ENCODE results near the gene ETV4. TPM values are rescaled to one million over a fixed set of nuclear protein-coding genes. Genes with fewer than 3 reads are reported as not detected.

ETV4 gene
- 4.3 TPM for total RNA-seq

- DNase-seq: peak; percentile 96
Measured at GRCh38 chr17:43546319-43547188, at the start of gene ETV4. Gene ETV4 (minus strand): TSS chr17:43546340. CDS start chr17:43545617, 723 bp downstream.

DNA sequence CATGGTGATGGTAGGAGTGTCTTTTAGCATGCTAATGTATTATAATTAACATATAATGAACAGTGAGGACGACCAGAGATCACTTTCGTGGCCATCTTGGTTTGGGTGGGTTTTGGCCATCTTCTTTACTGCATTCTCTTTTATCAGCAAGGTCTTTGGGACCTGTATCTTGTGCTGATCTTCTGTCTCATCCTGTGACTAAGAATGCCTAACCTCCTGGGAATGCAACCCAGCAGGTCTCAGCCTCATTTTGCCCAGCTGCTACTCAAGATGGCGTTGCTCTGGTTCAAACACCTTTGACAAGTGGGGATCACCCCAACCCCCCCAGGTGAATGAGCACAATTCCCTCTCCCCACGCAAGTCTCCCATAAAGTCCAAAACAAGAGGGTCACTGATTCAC, 49.3 kb upstream of the ETV4 start:
- DNase-seq: no peak

- DNase-seq: peak; percentile 97
Measured at GRCh38 chr17:43591779-43592562, 45.8 kb upstream of the ETV4 start.

DNA sequence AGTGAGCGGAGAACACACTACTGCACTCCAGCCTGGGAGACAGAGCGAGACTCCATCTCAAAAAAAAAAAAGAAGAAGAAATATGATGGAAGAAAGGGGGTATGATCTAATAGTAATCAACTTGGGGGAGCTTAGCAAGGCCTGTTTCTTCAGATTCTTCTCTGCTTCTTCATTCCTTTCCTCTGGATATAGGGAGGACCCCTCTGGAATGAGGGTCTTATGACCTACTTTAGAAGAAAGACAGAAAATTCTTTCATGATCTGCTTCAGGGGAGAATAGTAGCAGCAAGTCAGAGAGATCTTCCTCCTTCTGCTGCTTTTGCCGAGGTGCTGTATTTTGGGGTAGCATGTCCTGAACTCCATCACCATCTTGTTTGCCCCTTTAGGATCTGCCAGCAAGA, 44.9 kb upstream of the ETV4 start:
- no peak for DNase-seq

DNA sequence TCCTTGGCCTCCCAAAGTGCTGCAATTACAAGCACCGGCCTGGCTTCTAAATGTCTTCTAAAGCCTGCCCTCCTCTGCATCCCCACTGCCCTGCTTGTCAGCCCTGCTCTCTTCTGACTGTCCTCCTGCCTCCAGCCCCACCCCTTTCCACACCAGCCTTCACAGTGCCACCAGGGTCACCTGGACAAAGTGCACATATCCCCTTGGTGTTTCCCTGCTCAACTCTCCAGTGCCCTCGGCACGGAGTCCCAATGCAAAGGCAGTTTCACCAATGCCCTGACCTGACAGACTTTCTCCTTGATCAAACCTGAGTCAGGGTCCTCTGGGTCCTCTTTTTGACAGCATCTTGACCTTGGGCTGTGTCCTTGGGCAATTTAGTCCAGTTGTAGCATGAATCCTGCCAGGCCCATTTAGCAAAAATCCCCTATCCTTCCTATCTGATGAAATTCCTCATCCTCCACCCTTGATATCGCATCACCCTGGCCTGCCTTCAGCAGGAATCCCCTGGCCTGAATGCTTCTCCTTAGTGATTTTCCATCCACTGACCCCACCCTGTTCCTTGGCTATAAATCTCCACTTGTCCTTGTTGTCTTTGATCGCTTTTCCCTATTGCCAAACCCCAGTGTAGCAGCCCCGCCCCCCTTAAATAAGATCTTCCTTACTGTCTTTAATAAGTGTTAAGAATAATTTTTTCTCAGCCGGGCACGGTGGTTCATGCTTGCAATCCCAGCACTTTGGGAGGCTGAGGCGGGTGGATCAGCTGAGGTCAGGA, 42.7 kb upstream of the ETV4 start:
- no peak for DNase-seq

DNA sequence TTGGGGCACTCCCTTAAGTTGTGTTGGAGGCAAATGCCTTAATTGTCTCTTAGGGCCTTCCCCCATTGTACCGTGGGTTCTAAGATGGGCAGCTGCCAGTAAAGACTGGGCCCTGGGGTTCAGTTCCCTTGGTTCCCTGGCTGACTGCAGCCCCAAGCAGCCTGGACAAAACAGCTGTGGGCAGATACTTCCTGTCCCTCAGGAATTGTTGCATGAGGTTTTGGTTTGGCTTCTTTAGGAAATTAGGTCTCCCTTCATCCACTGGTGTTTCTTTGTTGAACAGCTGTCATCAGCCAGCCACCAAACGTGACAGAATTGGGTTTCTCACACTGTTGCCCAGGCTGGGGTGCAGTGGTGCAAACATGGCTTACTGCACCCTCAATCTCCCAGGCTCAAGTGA, 42.0 kb upstream of the ETV4 start:
- no peak for DNase-seq

DNA sequence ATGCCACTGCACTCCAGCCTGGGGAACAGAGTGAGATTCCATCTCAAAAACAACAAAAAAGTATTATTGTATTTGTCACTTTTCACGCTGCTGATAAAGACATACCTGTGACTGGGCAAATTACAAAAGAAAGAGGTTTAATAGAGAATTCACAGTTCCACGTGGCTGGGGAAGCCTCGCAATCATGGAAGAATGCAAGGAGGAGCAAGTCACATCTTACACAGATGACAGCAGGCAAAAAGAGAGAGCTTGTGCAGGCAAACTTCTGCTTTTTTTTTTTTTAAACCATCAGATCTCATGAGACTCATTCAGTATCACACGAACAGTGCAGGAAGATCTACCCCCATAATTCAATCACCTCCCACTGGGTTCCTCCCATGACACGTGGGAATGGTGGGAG, 41.5 kb upstream of the ETV4 start:
- DNase-seq: no peak

GRCh38 chr17:43584666-43585102, 38.5 kb upstream of the ETV4 start:
- no peak for DNase-seq

DNA sequence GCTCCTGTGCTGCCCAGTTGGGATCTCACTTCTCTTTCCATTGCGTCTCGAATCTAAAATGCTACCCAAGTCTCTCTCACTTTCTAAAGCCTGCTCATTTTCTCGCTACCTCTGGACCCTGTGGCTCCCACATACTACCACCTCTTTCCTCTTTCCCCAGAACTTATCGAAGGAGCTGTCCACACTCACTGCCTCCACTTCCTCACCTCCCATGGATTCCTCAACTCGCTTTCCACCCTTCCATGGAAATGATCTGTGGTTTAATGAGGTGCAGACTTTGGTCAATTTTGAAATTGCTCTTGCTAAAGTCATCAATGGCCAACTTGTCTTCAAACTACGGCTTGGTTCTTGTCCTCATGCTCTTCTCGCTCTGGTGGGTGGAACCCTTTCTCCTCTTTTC, 37.2 kb upstream of the ETV4 start:
- no peak for DNase-seq

- no peak for DNase-seq
Measured at GRCh38 chr17:43581613-43582012, 35.5 kb upstream of the ETV4 start.

DNA sequence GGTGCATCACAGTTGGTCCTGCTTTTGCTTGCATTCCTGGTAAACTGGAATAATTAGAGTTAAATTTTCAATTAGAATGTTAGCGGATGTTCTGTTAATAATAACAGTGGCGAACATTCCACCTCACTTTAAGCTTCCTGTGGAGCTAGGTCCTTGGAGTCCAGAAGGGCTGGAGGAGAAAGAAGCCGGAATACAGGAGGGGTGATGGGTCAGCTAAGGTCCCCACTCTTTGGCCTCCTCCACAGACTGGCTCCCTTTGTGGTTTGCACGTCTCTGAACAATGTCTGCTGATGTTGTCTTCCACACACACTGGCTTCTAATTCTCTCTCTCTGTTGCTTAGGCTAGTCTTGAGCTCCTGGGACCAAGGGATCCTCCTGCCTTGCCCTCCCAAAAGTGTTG, 35.0 kb upstream of the ETV4 start:
- no peak for DNase-seq

DNA sequence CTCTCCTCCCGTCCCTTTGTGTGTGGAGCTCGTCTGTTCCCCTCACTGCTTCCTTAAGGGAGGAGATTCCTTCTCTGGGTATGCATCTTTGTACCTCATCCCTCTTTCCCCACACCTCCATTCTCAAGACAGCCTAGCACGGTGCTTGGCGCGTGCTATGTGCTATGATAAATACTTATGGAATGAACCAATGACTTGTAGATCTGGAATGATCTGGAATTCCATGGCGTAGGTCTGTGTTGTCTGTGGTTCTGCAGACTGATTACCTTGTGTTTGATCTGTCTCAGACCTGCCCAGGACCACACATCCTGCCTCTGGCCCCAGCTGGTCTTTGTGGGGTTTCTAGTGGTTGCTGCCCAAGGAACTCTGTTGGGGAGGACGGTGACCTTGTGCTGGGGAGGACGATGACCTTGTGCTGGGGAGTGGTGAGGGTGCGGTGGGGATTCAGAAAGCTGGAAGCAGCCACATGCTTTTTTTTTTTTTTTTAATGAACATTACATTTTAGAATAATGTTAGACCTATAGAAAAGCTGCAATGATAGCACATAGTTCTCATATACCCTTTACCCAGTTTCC, 33.5 kb upstream of the ETV4 start:
- DNase-seq: no peak

DNA sequence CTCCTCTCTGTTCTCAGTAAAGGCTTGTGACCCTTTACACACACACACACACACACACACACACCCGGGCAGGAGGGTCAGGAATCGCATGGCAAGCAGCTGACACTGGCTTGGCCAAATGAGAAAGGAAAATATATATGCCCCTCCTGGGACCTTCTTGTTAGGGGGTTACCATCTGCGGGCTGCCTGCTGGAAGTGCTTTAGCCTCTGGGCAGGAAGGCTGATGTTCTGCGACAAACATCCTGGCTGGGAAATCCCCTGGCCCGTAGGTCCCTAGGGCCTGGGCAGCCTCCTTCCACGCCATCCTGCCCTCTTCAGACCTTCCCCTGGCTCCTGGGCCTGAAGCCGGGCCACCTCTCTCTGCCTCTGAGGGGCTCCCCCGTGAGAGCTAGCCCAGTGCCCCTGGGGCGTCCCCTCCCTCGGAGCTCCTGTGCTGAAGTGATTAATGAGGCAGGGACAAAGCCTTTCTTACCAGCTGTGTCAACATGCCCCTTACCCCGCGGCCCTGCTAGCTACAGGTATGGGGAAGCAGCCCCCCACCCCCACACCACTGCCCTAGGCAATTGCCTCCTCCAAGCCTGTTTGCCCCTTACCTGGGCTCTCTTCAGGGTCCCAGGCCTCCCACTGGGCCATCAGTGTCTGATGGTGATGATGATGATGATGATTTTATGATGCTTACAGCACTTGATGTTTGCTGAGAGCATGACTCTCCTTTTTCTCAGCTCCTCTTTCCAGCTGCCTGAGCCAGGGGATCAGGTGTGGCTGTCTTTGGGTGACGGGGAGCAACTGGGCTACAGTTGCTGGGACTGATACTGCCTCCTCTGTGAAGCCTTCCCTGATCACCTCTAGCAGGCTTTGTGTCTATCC, 32.8 kb upstream of the ETV4 start:
- DNase-seq: peak; percentile 51

DNA sequence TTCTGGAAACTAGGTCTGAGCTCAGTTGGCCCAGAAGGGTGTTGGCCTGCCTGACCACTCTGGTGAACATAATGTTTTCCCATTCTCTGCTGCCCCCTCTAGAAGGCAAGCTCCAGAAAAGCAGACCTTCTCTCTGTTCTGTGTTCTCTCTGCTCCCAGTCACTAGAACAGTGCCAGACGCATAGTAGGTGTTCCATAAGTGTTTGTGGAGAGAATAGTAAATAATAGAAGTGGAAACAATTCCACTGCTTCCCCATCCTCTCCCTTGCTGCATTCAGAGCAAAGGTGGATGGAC, 32.2 kb upstream of the ETV4 start:
- no peak for DNase-seq

GRCh38 chr17:43577664-43578403, 31.7 kb upstream of the ETV4 start:
- DNase-seq: peak; percentile 2

- DNase-seq: peak; percentile 91
Measured at GRCh38 chr17:43576563-43577229, 30.6 kb upstream of the ETV4 start.

DNA sequence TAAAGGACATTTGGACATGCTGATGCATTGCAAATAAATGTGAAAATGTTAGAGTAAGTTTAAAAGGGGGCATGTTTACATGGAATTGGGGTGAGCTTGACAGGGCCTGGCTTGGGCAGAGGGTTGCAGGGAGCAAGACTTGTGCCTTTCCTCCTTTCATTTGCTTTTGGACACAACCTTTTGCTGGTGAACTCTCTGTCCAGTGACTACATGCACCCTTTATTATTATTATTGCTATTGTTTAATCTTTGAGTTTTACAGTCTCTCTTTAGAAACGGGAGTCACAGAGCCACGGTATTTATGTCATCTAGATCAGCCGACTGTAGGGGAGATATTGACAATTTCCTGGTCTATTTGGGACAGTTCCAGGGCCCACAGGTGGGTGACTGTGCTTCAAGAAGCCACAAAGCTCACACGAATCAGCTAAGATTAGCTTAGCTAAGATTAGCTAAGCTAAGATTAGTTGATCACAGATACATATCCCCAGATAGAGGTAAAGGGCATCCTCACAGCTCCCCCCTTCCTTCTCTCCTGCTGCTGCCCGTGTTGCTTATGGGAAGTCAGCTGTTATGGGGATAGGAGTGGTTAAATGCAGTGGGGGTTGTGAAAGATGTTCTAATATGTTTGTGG, 28.9 kb upstream of the ETV4 start:
- DNase-seq: no peak

- no peak for DNase-seq
Measured at GRCh38 chr17:43574348-43574747, 28.2 kb upstream of the ETV4 start.

DNA sequence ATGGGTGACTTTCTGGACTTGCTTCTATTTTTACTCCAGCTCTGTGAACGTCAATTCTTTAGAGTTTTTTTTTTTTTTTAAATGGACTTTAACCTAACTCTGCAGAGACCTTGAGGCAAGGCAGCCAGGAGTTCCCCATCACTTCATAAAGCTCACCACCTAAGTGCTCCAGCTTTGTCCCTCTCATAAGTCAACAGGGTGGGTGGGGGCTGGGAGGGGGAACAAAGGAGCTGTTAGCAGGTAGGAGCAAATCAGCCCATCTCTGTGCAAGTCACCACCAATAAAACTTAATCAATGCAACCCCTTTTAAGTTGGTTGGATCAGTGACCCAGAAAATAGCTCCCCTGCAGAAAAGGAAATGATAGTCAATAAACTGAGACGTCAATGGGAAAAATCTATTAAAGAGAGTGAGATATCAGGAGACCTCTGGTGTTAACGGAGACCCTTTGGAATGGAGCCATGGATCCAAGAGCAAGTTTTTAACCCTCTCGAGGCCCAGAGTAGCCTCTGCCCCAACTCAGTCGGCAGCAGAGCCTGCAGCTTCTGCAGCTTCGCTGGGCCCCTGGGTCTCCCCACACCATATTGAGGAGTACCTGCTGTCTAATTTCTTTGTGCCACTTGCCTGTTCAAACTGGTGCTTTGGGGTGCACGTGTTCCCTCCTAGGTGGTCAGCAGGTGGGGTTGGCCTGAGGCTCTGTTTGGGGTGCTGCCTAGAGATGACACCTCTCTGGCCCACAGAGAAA, 27.6 kb upstream of the ETV4 start:
- DNase-seq: no peak
